Heart right ventricle (tissue), 16 donors: ENCODE data around the gene SDHC. TPM values are rescaled to one million over a fixed set of nuclear protein-coding genes. Genes with fewer than 3 reads are reported as not detected.
"Not testable (repeated sequence)": the region's sequence is repeated elsewhere in the genome, so short reads cannot be mapped to it uniquely, and the experiment has no call there.

Experiments used
- ATAC-seq, 8 donors: fragments of 200-7000 bp; cut with Tn5 transposase; one replicate each; pipeline ENCODE4 v1.9.1; 2020; ENCODE audit warnings: mild to moderate bottlenecking in 8 of 8, moderate library complexity in 8 of 8, moderate number of reproducible peaks in 1 of 8
- DNase-seq, 2 donors: peaks; one replicate each; pipeline ENCODE4 v3.0.0-alpha.2; 2020
- H3K27ac ChIP-seq, 10 donors: fragments of 200-600 bp; sonication (generic) in 2 of 10; one replicate each; pipeline versions ENCODE4 v1.5.0 to v1.8.0; 2020 to 2022; ENCODE audit warnings: mild to moderate bottlenecking in 3 of 10
- H3K27me3 ChIP-seq, 7 donors: fragments of 200-600 bp; one replicate each; pipeline ENCODE4 v1.8.0; 2021 to 2022; ENCODE audit warnings: mild to moderate bottlenecking in 2 of 7
- H3K36me3 ChIP-seq, 9 donors: fragments of 200-600 bp; sonication (generic) in 1 of 9; one replicate each; pipeline versions ENCODE4 v1.5.0 to v1.8.0; 2020 to 2022; ENCODE audit warnings: mild to moderate bottlenecking in 2 of 9
- H3K4me1 ChIP-seq, 9 donors: fragments of 200-600 bp; sonication (generic) in 1 of 9; one replicate each; pipeline versions ENCODE4 v1.5.0 to v1.8.0; 2020 to 2022; ENCODE audit warnings: mild to moderate bottlenecking in 4 of 9
- H3K4me3 ChIP-seq, 10 donors: fragments of 200-600 bp; sonication (generic) in 2 of 10; one replicate each; pipeline versions ENCODE4 v1.5.0 to v1.8.0; 2020 to 2022; ENCODE audit warnings: mild to moderate bottlenecking in 7 of 10, moderate library complexity in 2 of 10
- H3K9me3 ChIP-seq, 11 donors: fragments of 200-600 bp in 10 of 11; sonication (generic) in 2 of 11; one replicate each; pipeline versions ENCODE4 v1.5.0 to v1.8.0; 2013 to 2022; ENCODE audit warnings: mild to moderate bottlenecking in 2 of 11, control low read depth in 1 of 11, moderate library complexity in 1 of 11
- CTCF ChIP-seq, 9 donors: fragments of 200-600 bp; sonication (generic) in 2 of 9; IDR thresholded peaks; one replicate each; pipeline versions ENCODE4 v1.5.0 to v1.8.0; 2021 to 2022; ENCODE audit warnings: antibody characterized with exemption in 9 of 9, mild to moderate bottlenecking in 5 of 9, moderate library complexity in 1 of 9
- whole genome bisulfite sequencing, 2 donors: extraction: QIAGEN DNeasy Blood & Tissue Kit; methylation state at CpG; one replicate each; pipeline ENCODE4 v1.1.7; 2013; ENCODE audit warnings: inconsistent platforms in 1 of 2; 5-methylcytosine and 5-hydroxymethylcytosine counted together
- intact Hi-C, 10 donors: fragments of 100-400 bp; cut with DNase I; formaldehyde crosslinking; loops; one replicate each; pipeline versions ENCODE4 v1.11.1 to v1.14.2; 2022
- polyA plus RNA-seq, 2 donors: library from polyadenylated mRNA; stranded (reverse); fragments of 200-250 nt; gene quantifications; one replicate each; pipeline ENCODE4 v1.2.3, GENCODE V29; 2013
- total RNA-seq, 10 donors: library from RNA; stranded (reverse); fragmentation: NEBNext Ultra II Directional in 3 of 10; extraction: Animal tissue kit (Norgen Biotek cat#: 25700) in 3 of 10; gene quantifications; one replicate each; pipeline versions ENCODE4 v1.2.1 to v1.2.4, GENCODE V29; 2021 to 2023
- donor health status: Arrhythmogenic right ventricular cardiomyopathy.
- donor health status: ischemic (EF 13 %, LVEDD 7.1; RV severe dilation, severe dysfunction).
- donor health status: healthy with polysubstance abuse.
- donor health status: DM: no; HTN: yes; CAD: no.
- donor health status: DM: no; HTN: no; CAD: no.
- donor health status: ischemic (EF 25% LVEDD 6.9; RV normal size, moderate dysfunction).
- donor health status: ischemic (EF 25% LVEDD 5.7; RV mildly dilated, moderate dysfunction).
- donor health status: healthy.
- donor health status: DM: yes; HTN: yes; CAD: no.
- donor health status: Ischemic cardiomyopathy.
- donor health status: ischemic (EF 35%, LVEDD 5.7; RV mildly dilated, moderate dysfunction).
- donor health status: nonischemic (EF 11% LVEDD 7.7; RV severe dilation, severe dysfunction).
- donor health status: DM: yes; HTN: yes; CAD: no.
- donor health status: PGD.
- donor health status: ischemic (EF 29% LVEDD 5.4; RV normal size, mild dysfunction).
- donor health status: nonischemic (EF 23%, LVEDD 6.1; RV moderate dilation, normal function).

SDHC gene
- total and polyA plus RNA-seq, 12 donors, result 18.1 to 459 (median 397) TPM

DNA sequence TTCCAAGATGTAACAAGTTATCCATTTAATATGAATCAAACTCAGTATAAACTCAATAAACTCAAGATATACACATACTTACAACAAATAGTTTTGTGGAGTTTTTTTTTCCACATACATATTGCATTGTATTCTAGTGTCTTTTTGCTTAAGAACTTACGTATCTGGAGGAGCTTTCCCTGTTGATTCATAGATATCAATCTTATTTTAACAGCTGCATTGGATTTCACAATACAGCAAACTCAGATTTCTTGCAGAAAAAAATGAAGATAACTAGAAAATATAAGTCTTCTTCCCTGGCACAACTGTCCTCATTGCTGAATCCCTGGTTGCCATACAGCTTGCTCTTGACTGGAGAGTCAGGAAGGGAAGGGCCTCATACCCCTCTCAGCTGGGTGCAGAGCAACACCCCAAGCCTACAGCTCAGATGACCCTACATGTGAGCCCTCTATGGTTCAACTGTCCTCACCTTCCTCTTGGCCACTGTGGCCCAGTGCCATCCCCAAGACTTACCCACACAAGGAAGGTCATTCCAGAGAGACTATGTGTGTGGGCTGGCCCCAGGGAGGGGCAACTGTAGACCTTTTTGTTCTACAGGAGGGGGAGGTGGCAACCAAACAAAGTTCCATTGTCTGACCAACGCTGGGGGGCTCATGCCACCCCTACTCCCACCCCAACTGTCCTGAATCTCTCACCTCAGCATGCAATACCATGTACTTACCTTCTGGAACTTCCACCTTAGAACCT lies 6.1 kb upstream of the SDHC start:
- H3K27ac ChIP-seq, result peak overlapping the region in 2 of 10 donors; percentile 79 to 93
- 47 to 64% methylated on average over 2 of the region's 2 CpGs for WGBS, 2 donors
- TF ChIP-seq CTCF (IDR thresholded peaks at IDR 0.05), result no peak

GRCh38 chr1:161309868-161310267 lies 4.3 kb upstream of the SDHC start, which contains the start of gene MPZ:
TSS of gene MPZ (minus strand) at chr1:161309968. CDS start at chr1:161309905, 63 bp downstream.
- peaks cover 0 to 3% (median 0%) of the 10 kb centered on the region in 7 donors for H3K27me3 ChIP-seq
- no peak within 1 kb of the TSS for H3K4me3 ChIP-seq
- DNase-seq (no peak), ATAC-seq (no peak)
- 43 to 64% methylated on average over 2 of the region's 2 CpGs for WGBS, 2 donors
- peak within 1 kb of the TSS in 3 of 10 donors; percentile 10 to 57 (median 11) for H3K27ac ChIP-seq
- H3K4me1 ChIP-seq, result peaks cover 0 to 38% (median 18%) of the 10 kb centered on the region in 9 donors
- intact Hi-C loops, result loop anchor here in 3 of 10 donors (5.0 kb wide), 2 partner anchors 57 to 83 kb away; partner anchors contain the start of genes TOMM40L (in 3 of the 3) and CFAP126 (in 1 of the 3)
- TF ChIP-seq CTCF (IDR thresholded peaks at IDR 0.05), result no peak
- no peaks in the 10 kb centered on the region for H3K9me3 ChIP-seq
- H3K36me3 ChIP-seq, result no peaks in the 10 kb centered on the region

More for the DNA sequence above, 6.1 kb upstream of the SDHC start:
- Histone ChIP-seq H3K4me1 (peaks cover 0 to 48% (median 13%) of the 10 kb centered on the region in 9 donors), H3K36me3 (peaks cover 0 to 11% (median 0%) of the 10 kb centered on the region in 9 donors), H3K4me3 (no peak overlapping the region), H3K27me3 (peaks cover 0 to 3% (median 0%) of the 10 kb centered on the region in 7 donors), H3K9me3 (no peaks in the 10 kb centered on the region)
- DNase-seq (no peak), ATAC-seq (no peak)
- intact Hi-C loops, result loop anchor here in 1 of 10 donors (5.0 kb wide), 1 partner anchor 59 kb away; the partner anchor contains the start of gene CFAP126

DNA sequence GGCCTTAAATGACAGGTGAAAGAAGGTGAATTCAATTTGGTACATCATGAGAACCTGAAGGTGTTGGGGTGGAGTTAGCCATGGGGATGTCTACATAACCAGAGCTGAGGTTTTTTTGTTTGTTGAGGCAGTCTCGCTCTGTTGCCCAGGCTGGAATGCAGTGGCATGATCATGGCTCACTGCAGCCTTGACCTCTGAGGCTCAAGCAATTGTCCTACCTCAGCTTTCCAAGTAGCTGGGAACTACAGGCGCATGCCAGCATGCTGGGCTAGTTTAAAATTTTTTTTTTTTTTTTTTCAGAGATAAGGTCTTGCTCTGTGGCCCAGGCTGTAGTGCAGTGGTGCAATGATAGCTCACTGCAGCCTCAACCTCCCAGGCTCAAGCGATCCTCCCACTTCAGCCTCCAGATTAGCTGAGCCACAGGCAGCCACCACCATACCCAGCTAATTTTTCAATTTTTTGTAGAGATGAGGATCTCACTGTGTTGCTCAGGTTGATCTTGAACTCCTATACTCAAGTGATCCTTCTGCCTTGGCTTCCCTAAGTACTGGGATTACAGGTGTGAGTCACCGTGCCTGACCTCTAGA lies 2.5 kb upstream of the SDHC start:
- TF ChIP-seq CTCF (IDR thresholded peaks at IDR 0.05), result no peak
- 93 to 95% methylated on average over 4 of the region's 4 CpGs for WGBS, 2 donors
- H3K9me3 ChIP-seq, result no peaks in the 10 kb centered on the region
- intact Hi-C loops, result loop anchor here in 3 of 10 donors (5.0 kb wide), 1 partner anchor 84 kb away; the partner anchor contains the start of gene TOMM40L (in 3 of the 3)
- H3K27me3 ChIP-seq, result peaks cover 0 to 3% (median 0%) of the 10 kb centered on the region in 7 donors
- H3K36me3 ChIP-seq, result no peaks in the 10 kb centered on the region
- H3K27ac ChIP-seq, result no peak overlapping the region
- H3K4me1 ChIP-seq, result peaks cover 3 to 38% (median 20%) of the 10 kb centered on the region in 9 donors
- H3K4me3 ChIP-seq, result no peak overlapping the region
- no peak for ATAC-seq
- no peak for DNase-seq

DNA sequence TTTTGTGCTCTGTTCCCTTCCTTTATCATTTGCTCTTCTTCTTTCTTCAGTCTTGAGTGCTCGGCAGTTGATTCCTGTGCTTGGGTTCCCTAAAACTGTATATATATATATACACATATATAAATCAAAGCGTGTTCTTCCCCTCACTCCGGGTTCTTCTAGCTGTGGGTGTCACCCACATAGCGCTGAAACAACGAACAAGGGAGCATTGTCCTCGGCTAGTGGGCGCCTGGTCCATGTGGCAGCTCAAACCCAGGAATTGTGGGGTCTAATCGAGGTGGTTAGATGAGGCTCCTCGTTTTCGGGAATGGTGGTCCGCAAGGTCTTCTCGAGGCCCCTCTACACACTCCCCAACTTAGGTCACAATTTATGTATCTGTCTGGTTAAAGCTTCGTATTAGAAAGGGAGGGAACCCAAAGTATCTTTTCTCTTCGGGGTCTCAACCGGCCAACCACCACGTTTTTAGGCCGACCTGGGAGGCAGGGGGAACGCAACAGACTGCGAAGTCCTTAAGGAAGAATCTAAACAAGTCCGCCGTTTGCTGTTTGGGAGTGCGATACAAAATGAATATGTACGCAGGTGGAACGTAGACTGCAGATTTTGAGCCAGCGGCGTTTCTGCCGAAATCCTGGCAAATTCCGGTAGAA lies 504 bp upstream of the SDHC start:
- no peak for TF ChIP-seq CTCF (IDR thresholded peaks at IDR 0.05)
- ATAC-seq (peak in 6 of 8 donors; percentile 4 to 40 (median 29)), DNase-seq (no peak)
- peaks cover 0 to 5% (median 0%) of the 10 kb centered on the region in 9 donors for H3K36me3 ChIP-seq
- H3K4me1 ChIP-seq, result peaks cover 3 to 29% (median 17%) of the 10 kb centered on the region in 9 donors
- H3K27me3 ChIP-seq, result peaks cover 0 to 3% (median 0%) of the 10 kb centered on the region in 7 donors
- peak overlapping the region; percentile 65 to 98 (median 88) for H3K4me3 ChIP-seq
- H3K9me3 ChIP-seq, result no peaks in the 10 kb centered on the region
- H3K27ac ChIP-seq, result peak overlapping the region; percentile 82 to 99 (median 94)
- WGBS, 2 donors, result 37 to 38% methylated on average over 28 of the region's 28 CpGs
- intact Hi-C loops, result loop anchor here in 4 of 10 donors (2.0 to 5.0 kb wide), 2 partner anchors 86 to 87 kb away; partner anchors contain the start of gene TOMM40L (in 4 of the 4)

- H3K36me3 ChIP-seq, result peaks cover 0 to 28% (median 0%) of the 10 kb centered on the region in 9 donors
- intact Hi-C loops, result loop anchor here in 2 of 10 donors (2.0 to 5.0 kb wide), 2 partner anchors 36 to 89 kb away; partner anchors contain the start of gene TOMM40L (in 1 of the 2)
- DNase-seq, ATAC-seq, H3K9me3 ChIP-seq, H3K27me3 ChIP-seq, H3K4me3 ChIP-seq: not testable (repeated sequence)
- H3K4me1 ChIP-seq, result peaks cover 3 to 29% (median 17%) of the 10 kb centered on the region in 9 donors
- WGBS, 2 donors, result 60 to 70% methylated on average over 17 of the region's 17 CpGs
- peak overlapping the region in 1 of 10 donors; percentile 4 for H3K27ac ChIP-seq
Observed at GRCh38 chr1:161315841-161316674, 1.9 kb downstream of the SDHC start.
